H1 (cell line): Measurements from ENCODE around the gene SLC5A4. TPM values are rescaled to one million over a fixed set of nuclear protein-coding genes. Genes with fewer than 3 reads are reported as not detected.

Experiments
- CTCF ChIA-PET: fragments of 300-600 bp; sonication (Branson Sonifier 250); formaldehyde crosslinking; loops from one replicate; lab custom pipeline; 2021; ENCODE audit not compliant: partially characterized antibody; lab: Charles Lee
- POLR2A ChIA-PET: fragments of 300-600 bp; sonication (Branson Sonifier 250); formaldehyde crosslinking; loops from one replicate; lab custom pipeline; 2021; ENCODE audit warnings: inconsistent platforms; ENCODE audit not compliant: partially characterized antibody; lab: Charles Lee
- DNase-seq, 2 experiments: peaks; one replicate each; pipeline versions ENCODE4 v3.0.0 to v3.0.0-alpha.2; 2010 to 2022; ENCODE audit warnings: low spot score in 2 of 2, low read depth in 1 of 2, mixed read lengths in 1 of 2
- FAIRE-seq: peaks from 2 replicates; lab custom pipeline; 2011; peaks lifted over from hg19 to GRCh38; lab: Jason Lieb, UNC
- H2AFZ ChIP-seq: 2 replicates; pipeline ENCODE4 v1.8.1; 2012; ENCODE audit warnings: low read length, inconsistent platforms
- H2AK5ac ChIP-seq: 2 replicates; pipeline ENCODE4 v1.6.1; 2013; ENCODE audit warnings: low read depth, low read length
- H2BK120ac ChIP-seq: replicated peaks from 2 replicates; pipeline ENCODE3; 2013; ENCODE audit warnings: low read depth, low read length, inconsistent platforms
- H2BK12ac ChIP-seq: 2 replicates; pipeline ENCODE4 v1.6.1; 2013; ENCODE audit warnings: low read depth, low read length
- H2BK15ac ChIP-seq: 2 replicates; pipeline ENCODE4 v1.6.1; 2013; ENCODE audit warnings: low read length
- H2BK20ac ChIP-seq: 2 replicates; pipeline ENCODE4 v1.6.1; 2013; ENCODE audit warnings: low read length
- H2BK5ac ChIP-seq: 2 replicates; pipeline ENCODE4 v1.6.1; 2013; ENCODE audit warnings: low read depth, low read length
- H3K14ac ChIP-seq: 2 replicates; pipeline ENCODE4 v1.6.1; 2013; ENCODE audit warnings: inconsistent platforms; ENCODE audit not compliant: insufficient read length
- H3K18ac ChIP-seq: 2 replicates; pipeline ENCODE4 v1.6.1; 2013; ENCODE audit warnings: low read length; ENCODE audit errors: extremely low read depth
- H3K23ac ChIP-seq: 2 replicates; pipeline ENCODE4 v1.6.1; 2013; ENCODE audit warnings: inconsistent platforms; ENCODE audit not compliant: insufficient read length
- H3K23me2 ChIP-seq: 2 replicates; pipeline ENCODE4 v1.6.1; 2013; ENCODE audit warnings: low read depth, low read length
- H3K27ac ChIP-seq: 2 replicates; pipeline ENCODE4 v1.6.1; 2011; ENCODE audit warnings: low read depth, low read length, inconsistent platforms
- H3K27me3 ChIP-seq, 4 experiments: replicated peaks in 1 of 4; 1 replicate in 1 of 4; 2 replicates in 3 of 4; pipeline versions ENCODE4 v1.6.1 to v1.8.1; 2011 to 2013; ENCODE audit warnings: low read length in 3 of 4, mild to moderate bottlenecking in 3 of 4, inconsistent platforms in 2 of 4, mixed read lengths in 2 of 4, moderate library complexity in 1 of 4; ENCODE audit not compliant: control insufficient read depth in 3 of 4, insufficient read depth in 3 of 4; ENCODE audit errors: extremely low read depth in 1 of 4
- H3K36me3 ChIP-seq, 4 experiments: 2 replicates each; pipeline versions ENCODE4 v1.6.1 to v1.8.1; 2011 to 2013; ENCODE audit warnings: mild to moderate bottlenecking in 4 of 4, low read length in 3 of 4, moderate library complexity in 2 of 4, control low read depth in 1 of 4, inconsistent platforms in 1 of 4; ENCODE audit not compliant: insufficient read depth in 4 of 4, control insufficient read depth in 2 of 4
- H3K4ac ChIP-seq: replicated peaks from 2 replicates; pipeline ENCODE3; 2013; ENCODE audit warnings: low read length, low read depth, mixed read lengths, inconsistent platforms; ENCODE audit not compliant: insufficient read length
- H3K4me1 ChIP-seq, 4 experiments: replicated peaks in 1 of 4; 1 replicate in 1 of 4; 2 replicates in 3 of 4; pipeline versions ENCODE4 v1.6.1 to v1.8.1; 2011 to 2013; ENCODE audit warnings: low read length in 3 of 4, inconsistent platforms in 2 of 4, mixed read lengths in 1 of 4; ENCODE audit not compliant: insufficient read depth in 4 of 4, control insufficient read depth in 3 of 4
- H3K4me2 ChIP-seq, 2 experiments: 2 replicates each; pipeline versions ENCODE4 v1.6.1 to v1.8.1; 2011 to 2013; ENCODE audit warnings: low read depth in 2 of 2, low read length in 2 of 2, control low read depth in 1 of 2, inconsistent platforms in 1 of 2, mild to moderate bottlenecking in 1 of 2; ENCODE audit not compliant: insufficient read depth in 1 of 2
- H3K4me3 ChIP-seq, 4 experiments: fragments of 200-600, 300-600 bp in 1 of 4; sonication (generic), shearing (Covaris generic), sonication (Bioruptor Twin) in 1 of 4; 2 replicates each; pipeline versions ENCODE4 v1.5.1 to v1.8.1; 2011 to 2016; ENCODE audit warnings: low read length in 4 of 4, low read depth in 3 of 4, control low read depth in 2 of 4, inconsistent platforms in 2 of 4, mild to moderate bottlenecking in 2 of 4, mixed read lengths in 1 of 4, moderate library complexity in 1 of 4; ENCODE audit not compliant: insufficient read depth in 2 of 4; ENCODE audit errors: extremely low read depth in 1 of 4
- H3K56ac ChIP-seq: replicated peaks from 2 replicates; pipeline ENCODE3; 2013; ENCODE audit warnings: low read depth, mild to moderate bottlenecking, mixed read lengths, low read length, inconsistent platforms; ENCODE audit not compliant: insufficient read length
- H3K79me1 ChIP-seq: 2 replicates; pipeline ENCODE4 v1.6.1; 2013; ENCODE audit warnings: low read depth, low read length, control low read depth
- H3K79me2 ChIP-seq, 2 experiments: 2 replicates each; pipeline versions ENCODE4 v1.6.1 to v1.8.1; 2012 to 2013; ENCODE audit warnings: low read length in 2 of 2, mild to moderate bottlenecking in 2 of 2, inconsistent platforms in 1 of 2; ENCODE audit not compliant: insufficient read depth in 2 of 2, control insufficient read depth in 1 of 2
- H3K9ac ChIP-seq, 4 experiments: replicated peaks in 1 of 4; 1 replicate in 1 of 4; 2 replicates in 3 of 4; pipeline versions ENCODE4 v1.6.1 to v1.8.1; 2011 to 2013; ENCODE audit warnings: low read depth in 3 of 4, low read length in 3 of 4, control low read depth in 2 of 4, mild to moderate bottlenecking in 2 of 4, moderate library complexity in 2 of 4, inconsistent platforms in 1 of 4; ENCODE audit errors: extremely low read depth in 1 of 4
- H3K9me3 ChIP-seq, 2 experiments: 2 replicates each; pipeline versions ENCODE4 v1.6.1 to v1.8.1; 2012 to 2013; ENCODE audit warnings: mild to moderate bottlenecking in 2 of 2, moderate library complexity in 2 of 2, control low read depth in 1 of 2, inconsistent platforms in 1 of 2, low read depth in 1 of 2, low read length in 1 of 2, mixed read lengths in 1 of 2; ENCODE audit not compliant: insufficient read depth in 2 of 2
- H4K20me1 ChIP-seq, 2 experiments: replicated peaks in 1 of 2; 2 replicates each; pipeline versions ENCODE3 to v1.8.1; 2011 to 2013; ENCODE audit warnings: inconsistent platforms in 2 of 2, low read length in 2 of 2, mild to moderate bottlenecking in 1 of 2; ENCODE audit not compliant: insufficient read depth in 2 of 2, control insufficient read depth in 1 of 2
- H4K5ac ChIP-seq: 2 replicates; pipeline ENCODE4 v1.6.1; 2013; ENCODE audit warnings: low read length, low read depth, mixed read lengths, inconsistent platforms; ENCODE audit not compliant: insufficient read length
- H4K8ac ChIP-seq: 2 replicates; pipeline ENCODE4 v1.8.0; 2013; ENCODE audit warnings: mild to moderate bottlenecking, moderate library complexity, low read length, inconsistent platforms; ENCODE audit not compliant: insufficient read depth; ENCODE audit errors: extremely low read depth
- H4K91ac ChIP-seq: replicated peaks from 2 replicates; pipeline ENCODE3; 2013; ENCODE audit warnings: low read length, mixed read lengths, inconsistent platforms; ENCODE audit not compliant: insufficient read length
- ASH2L ChIP-seq: fragments of 200-600, 300-600 bp; sonication (generic); IDR thresholded peaks from one replicate; pipeline ENCODE4 v1.7.1; 2017; ENCODE audit warnings: low read length
- BCL11A ChIP-seq, 2 experiments: IDR thresholded peaks; one replicate each; pipeline ENCODE4 v1.6.1; 2011; ENCODE audit warnings: low read depth in 2 of 2, low read length in 2 of 2, mild to moderate bottlenecking in 2 of 2
- EGR1 ChIP-seq: IDR thresholded peaks from 2 replicates; pipeline ENCODE4 v1.6.1; 2011; ENCODE audit warnings: low read depth, low read length, borderline replicate concordance
- EP300 ChIP-seq, 2 experiments: IDR thresholded peaks; 1 replicate in 1 of 2; 2 replicates in 1 of 2; pipeline ENCODE4 v1.6.1; 2011 to 2012; ENCODE audit warnings: low read depth in 2 of 2, low read length in 2 of 2, mild to moderate bottlenecking in 2 of 2, borderline replicate concordance in 1 of 2, inconsistent platforms in 1 of 2, moderate library complexity in 1 of 2
- HDAC2 ChIP-seq, 2 experiments: fragments of 300-600 bp in 1 of 2; sonication (generic) in 1 of 2; IDR thresholded peaks; 2 replicates each; pipeline ENCODE4 v1.6.1; 2011 to 2012; ENCODE audit warnings: low read depth in 2 of 2, low read length in 2 of 2, mild to moderate bottlenecking in 2 of 2, moderate library complexity in 2 of 2, borderline replicate concordance in 1 of 2, inconsistent platforms in 1 of 2
- JUN ChIP-seq: IDR thresholded peaks from 2 replicates; pipeline ENCODE4 v1.6.1; 2011; ENCODE audit warnings: low read depth, mild to moderate bottlenecking, improper control_type of control experiment, low read length
- RFX5 ChIP-seq: IDR thresholded peaks from 2 replicates; pipeline ENCODE4 v1.6.1; 2011; ENCODE audit warnings: low read depth, low read length, improper control_type of control experiment, borderline replicate concordance
- SAP30 ChIP-seq: fragments of 300-600 bp; sonication (generic); IDR thresholded peaks from 2 replicates; pipeline ENCODE4 v1.7.1; 2012; ENCODE audit warnings: low read length, moderate library complexity, mild to moderate bottlenecking, inconsistent platforms; ENCODE audit not compliant: insufficient read depth, insufficient replicate concordance
- SP1 ChIP-seq: IDR thresholded peaks from 2 replicates; pipeline ENCODE4 v1.6.1; 2011; ENCODE audit warnings: low read depth, low read length
- SRF ChIP-seq: IDR thresholded peaks from 2 replicates; pipeline ENCODE4 v1.6.1; 2011; ENCODE audit warnings: mild to moderate bottlenecking, low read depth, low read length, moderate library complexity
- SUZ12 ChIP-seq: fragments of 200-600 bp; sonication (generic); IDR thresholded peaks from 2 replicates; pipeline ENCODE4 v1.6.1; 2012; ENCODE audit warnings: mild to moderate bottlenecking, inconsistent platforms, low read length, moderate library complexity, mixed read lengths
- YY1 ChIP-seq: IDR thresholded peaks from 2 replicates; pipeline ENCODE4 v1.6.1; 2011; ENCODE audit warnings: low read depth, mild to moderate bottlenecking, low read length
- ZNF274 ChIP-seq: IDR thresholded peaks from 2 replicates; pipeline ENCODE4 v1.7.0; 2012; ENCODE audit warnings: low read length, borderline replicate concordance; ENCODE audit errors: extremely low read depth
- WGBS, 2 experiments: shearing (Covaris generic) in 1 of 2; methylation state at CpG; one replicate each; pipeline versions ENCODE4 v1.1.6 to v1.1.7; 2013 to 2015; ENCODE audit warnings: low lambda C conversion rate in 2 of 2, mixed read lengths in 2 of 2, inconsistent platforms in 1 of 2, low coverage in 1 of 2, missing lambda C conversion rate in 1 of 2; ENCODE audit not compliant: insufficient replicate concordance in 2 of 2, insufficient coverage in 1 of 2, insufficient read length in 1 of 2; ENCODE audit errors: extremely low coverage in 1 of 2, missing lambda C conversion rate in 1 of 2; 5-methylcytosine and 5-hydroxymethylcytosine counted together
- polyA plus RNA-seq, 7 experiments: library from polyadenylated mRNA; depleted of rRNA in 3 of 7; stranded (reverse) in 5 of 7; unstranded in 2 of 7; fragments of >200 nt in 5 of 7; fragments of 200-250 nt in 2 of 7; gene quantifications; 1 replicate in 5 of 7; 2 replicates in 1 of 7; 4 replicates in 1 of 7; pipeline versions ENCODE4 v1.2.1 to v1.2.3, GENCODE V29; 2011 to 2013; ENCODE audit warnings: missing spikeins in 2 of 7, mixed read lengths in 2 of 7
- total RNA-seq: library from RNA; stranded (reverse); fragmentation: NEBNext Ultra II Directional; extraction: Animal tissue kit (Norgen Biotek cat#: 25700); gene quantifications from 2 replicates; pipeline ENCODE4 v1.2.1, GENCODE V29; 2021
- TF ChIP-seq, protein P1 (sequence below): IDR thresholded peaks from 2 replicates; pipeline ENCODE4 v1.6.1; 2012; ENCODE audit warnings: inconsistent platforms

The SLC5A4 gene
- total and polyA plus RNA-seq, 2 of the 8 experiments (the other 6 are each of a cell fraction or from before 2014, with no cell fraction given) = 0.17 TPM; not detected in 1

DNA sequence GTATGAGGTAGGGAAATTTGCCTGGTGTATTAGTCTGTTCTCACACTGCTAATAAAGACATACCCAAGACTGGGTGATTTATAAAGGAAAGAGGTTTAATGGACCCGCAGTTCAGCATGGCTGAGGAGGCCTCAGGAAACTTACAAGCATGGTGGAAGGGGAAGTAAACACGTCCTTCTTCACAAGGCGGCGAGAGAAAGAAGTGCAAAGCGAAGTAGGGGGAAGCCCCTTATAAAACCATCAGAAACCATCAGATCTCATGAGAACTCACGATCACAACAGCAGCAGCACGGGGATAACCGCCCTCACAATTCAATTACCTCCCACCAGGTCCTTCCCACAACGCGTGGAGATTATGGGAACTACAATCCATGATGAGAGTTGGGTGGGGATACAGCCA, 38.2 kb downstream of the SLC5A4 start:
- Histone ChIP-seq H3K4me3 (no peak overlapping the region), H3K56ac (no peak overlapping the region), H3K23ac (no peak overlapping the region), H2BK20ac (no peak overlapping the region)
- TF ChIP-seq JUN (no peak), EGR1 (no peak), ASH2L (no peak), SUZ12 (no peak), EP300 (IDR thresholded peaks at IDR 0.05; ENCODE audit: borderline replicate concordance in 1 of 2, low read depth in 2 of 2, low read length in 2 of 2) (no peak), SP1 (no peak), SRF (no peak), RFX5 (no peak), YY1 (no peak), ZNF274 (no peak), SAP30 (no peak), HDAC2 (IDR thresholded peaks at IDR 0.05; ENCODE audit: borderline replicate concordance in 1 of 2, low read depth in 2 of 2, low read length in 2 of 2) (no peak), BCL11A (IDR thresholded peaks at IDR 0.05; ENCODE audit: low read depth in 2 of 2, low read length in 2 of 2) (no peak)
- TF ChIP-seq, protein P1, sequence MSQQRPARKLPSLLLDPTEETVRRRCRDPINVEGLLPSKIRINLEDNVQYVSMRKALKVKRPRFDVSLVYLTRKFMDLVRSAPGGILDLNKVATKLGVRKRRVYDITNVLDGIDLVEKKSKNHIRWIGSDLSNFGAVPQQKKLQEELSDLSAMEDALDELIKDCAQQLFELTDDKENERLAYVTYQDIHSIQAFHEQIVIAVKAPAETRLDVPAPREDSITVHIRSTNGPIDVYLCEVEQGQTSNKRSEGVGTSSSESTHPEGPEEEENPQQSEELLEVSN = no peak
- TF ChIP-seq, all 59 proteins: peak for 0
- POLR2A ChIA-PET = no interaction called here
- no peaks in the 10 kb centered on the region for H3K36me3 ChIP-seq
- H3K4me2 ChIP-seq = no peak overlapping the region
- no peak overlapping the region for H2BK120ac ChIP-seq
- H3K14ac ChIP-seq = no peak overlapping the region
- H3K18ac ChIP-seq = no peak overlapping the region
- no peak overlapping the region for H2AK5ac ChIP-seq
- H3K79me1 ChIP-seq = no peaks in the 10 kb centered on the region
- no peak overlapping the region for H3K9ac ChIP-seq
- no peaks in the 10 kb centered on the region for H3K23me2 ChIP-seq
- 81% methylated on average over 8 of the region's 10 CpGs; no CpG with 5 or more reads in 1 of the 2 experiments for WGBS, 2 experiments
- no peak overlapping the region for H2BK15ac ChIP-seq
- H3K4ac ChIP-seq = no peak overlapping the region
- no peaks in the 10 kb centered on the region for H3K79me2 ChIP-seq
- H3K9me3 ChIP-seq = no peaks in the 10 kb centered on the region
- FAIRE-seq = no peak
- CTCF ChIA-PET = interaction anchor here (2.6 kb wide), 1 partner anchor 10 kb away, joined by 11 read pairs; no protein-coding TSS in a partner anchor
- H2AFZ ChIP-seq = no peak overlapping the region
- peaks cover 0 to 6% (median 0%) of the 10 kb centered on the region in 4 experiments; a peak in 3 of 7 replicates for H3K4me1 ChIP-seq
- H3K27me3 ChIP-seq = no peaks in the 10 kb centered on the region
- no peak overlapping the region for H4K91ac ChIP-seq
- no peak for DNase-seq
- H4K8ac ChIP-seq = no peak overlapping the region
- no peak overlapping the region for H2BK5ac ChIP-seq
- no peak overlapping the region for H2BK12ac ChIP-seq
- no peak overlapping the region for H4K5ac ChIP-seq
- H4K20me1 ChIP-seq = no peaks in the 10 kb centered on the region
- no peak overlapping the region for H3K27ac ChIP-seq
